ENCODE data around the gene FOXP1.
"Not testable (repeated sequence)": the region's sequence is repeated elsewhere in the genome, so short reads cannot be mapped to it uniquely, and the experiment has no call there.

FOXP1 gene

GRCh38 chr3:71528816-71529215, 54.7 kb downstream of the FOXP1 start:
- TF ChIP-seq EZH2phosphoT487 (conservative IDR thresholded peaks at IDR 0.05; ENCODE audit: low read length): no peak
- no peak for TF ChIP-seq CTCF (IDR thresholded peaks at IDR 0.05; ENCODE audit: insufficient read depth, low read length, poor library complexity, severe bottlenecking)
- Histone ChIP-seq H3F3A (ENCODE audit: insufficient read depth) (no peaks in the 10 kb centered on the region), H4K20me1 (ENCODE audit: low read depth, low read length) (no peaks in the 10 kb centered on the region), H3K79me2 (ENCODE audit: insufficient read depth, low read length) (no peaks in the 10 kb centered on the region), H3K36me3 (ENCODE audit: low read length) (no peaks in the 10 kb centered on the region), H3K27ac (ENCODE audit: low read depth, low read length) (no peak overlapping the region), H3K9me2 (replicated peaks; ENCODE audit: insufficient read depth, low read length) (no peaks in the 10 kb centered on the region), H2AFZ (ENCODE audit: low read depth, low read length, severe bottlenecking) (no peak overlapping the region), H3K9me3 (ENCODE audit: insufficient read depth, low read length) (no peaks in the 10 kb centered on the region), H3K4me3 (ENCODE audit: insufficient read depth, low read length, poor library complexity, severe bottlenecking) (no peak overlapping the region), H3K4me2 (ENCODE audit: low read depth, low read length, poor library complexity, severe bottlenecking) (no peak overlapping the region), H3K27me3 (ENCODE audit: low read length) (no peaks in the 10 kb centered on the region), H3K9ac (ENCODE audit: low read length) (no peak overlapping the region)

GRCh38 chr3:71526448-71526847, 57.1 kb downstream of the FOXP1 start:
- H3K4me2 ChIP-seq (ENCODE audit: low read depth, low read length, poor library complexity, severe bottlenecking); H3F3A ChIP-seq (ENCODE audit: insufficient read depth); H4K20me1 ChIP-seq (ENCODE audit: low read depth, low read length); H3K9ac ChIP-seq (ENCODE audit: low read length); H3K79me2 ChIP-seq (ENCODE audit: insufficient read depth, low read length); H3K9me3 ChIP-seq (ENCODE audit: insufficient read depth, low read length); H3K4me3 ChIP-seq (ENCODE audit: insufficient read depth, low read length, poor library complexity, severe bottlenecking); H3K27ac ChIP-seq (ENCODE audit: low read depth, low read length); H3K36me3 ChIP-seq (ENCODE audit: low read length); H3K27me3 ChIP-seq (ENCODE audit: low read length); H3K9me2 ChIP-seq (replicated peaks; ENCODE audit: insufficient read depth, low read length); H2AFZ ChIP-seq (ENCODE audit: low read depth, low read length, severe bottlenecking): not testable (repeated sequence)

- Histone ChIP-seq H3K79me2 (ENCODE audit: insufficient read depth, low read length) (no peaks in the 10 kb centered on the region), H3K9ac (ENCODE audit: low read length) (no peak overlapping the region), H3K4me3 (ENCODE audit: insufficient read depth, low read length, poor library complexity, severe bottlenecking) (no peak overlapping the region)
Observed at GRCh38 chr3:71525391-71525790, 58.1 kb downstream of the FOXP1 start.

GRCh38 chr3:71524672-71525071, 58.9 kb downstream of the FOXP1 start:
- TF ChIP-seq EZH2phosphoT487 (conservative IDR thresholded peaks at IDR 0.05; ENCODE audit: low read length): no peak
- TF ChIP-seq CTCF (IDR thresholded peaks at IDR 0.05; ENCODE audit: insufficient read depth, low read length, poor library complexity, severe bottlenecking): no peak
- no peaks in the 10 kb centered on the region for H3K79me2 ChIP-seq (ENCODE audit: insufficient read depth, low read length)
- no peaks in the 10 kb centered on the region for H3K36me3 ChIP-seq (ENCODE audit: low read length)
- no peaks in the 10 kb centered on the region for H4K20me1 ChIP-seq (ENCODE audit: low read depth, low read length)
- H2AFZ ChIP-seq (ENCODE audit: low read depth, low read length, severe bottlenecking): no peak overlapping the region
- no peak overlapping the region for H3K4me2 ChIP-seq (ENCODE audit: low read depth, low read length, poor library complexity, severe bottlenecking)
- H3K4me3 ChIP-seq (ENCODE audit: insufficient read depth, low read length, poor library complexity, severe bottlenecking): no peak overlapping the region
- no peaks in the 10 kb centered on the region for H3K9me2 ChIP-seq (replicated peaks; ENCODE audit: insufficient read depth, low read length)
- no peaks in the 10 kb centered on the region for H3K9me3 ChIP-seq (ENCODE audit: insufficient read depth, low read length)
- no peak overlapping the region for H3K27ac ChIP-seq (ENCODE audit: low read depth, low read length)
- no peaks in the 10 kb centered on the region for H3F3A ChIP-seq (ENCODE audit: insufficient read depth)
- H3K9ac ChIP-seq (ENCODE audit: low read length): no peak overlapping the region
- no peaks in the 10 kb centered on the region for H3K27me3 ChIP-seq (ENCODE audit: low read length)

More at GRCh38 chr3:71525391-71525790, 58.1 kb downstream of the FOXP1 start:
- Histone ChIP-seq H3F3A (ENCODE audit: insufficient read depth) (no peaks in the 10 kb centered on the region), H3K4me2 (ENCODE audit: low read depth, low read length, poor library complexity, severe bottlenecking) (no peak overlapping the region), H3K27ac (ENCODE audit: low read depth, low read length) (no peak overlapping the region), H2AFZ (ENCODE audit: low read depth, low read length, severe bottlenecking) (no peak overlapping the region), H3K36me3 (ENCODE audit: low read length) (no peaks in the 10 kb centered on the region), H4K20me1 (ENCODE audit: low read depth, low read length) (no peaks in the 10 kb centered on the region), H3K27me3 (ENCODE audit: low read length) (no peaks in the 10 kb centered on the region), H3K9me3 (ENCODE audit: insufficient read depth, low read length) (no peaks in the 10 kb centered on the region), H3K9me2 (replicated peaks; ENCODE audit: insufficient read depth, low read length) (no peaks in the 10 kb centered on the region)
- TF ChIP-seq CTCF (IDR thresholded peaks at IDR 0.05; ENCODE audit: insufficient read depth, low read length, poor library complexity, severe bottlenecking) (no peak), EZH2phosphoT487 (conservative IDR thresholded peaks at IDR 0.05; ENCODE audit: low read length) (no peak)

All from SU-DHL-6 (cell line).